Trophoblast cell (in vitro differentiated cells and primary cell): ENCODE results near the gene IPO13.

ENCODE experiments used
- DNase-seq, 2 donors: peaks; one replicate each; pipeline ENCODE4 v3.0.0-alpha.2; 2016
- H2AFZ ChIP-seq: 2 replicates; pipeline ENCODE4 v1.6.1; 2013; ENCODE audit warnings: low read length, moderate library complexity, mild to moderate bottlenecking; ENCODE audit not compliant: insufficient read depth, poor library complexity
- H2AK5ac ChIP-seq: 2 replicates; pipeline ENCODE4 v1.6.1; 2013; ENCODE audit warnings: mild to moderate bottlenecking, low read length
- H2BK120ac ChIP-seq: 2 replicates; pipeline ENCODE4 v1.6.1; 2013; ENCODE audit warnings: low read length, mild to moderate bottlenecking, moderate library complexity; ENCODE audit not compliant: insufficient read depth, poor library complexity
- H2BK12ac ChIP-seq: 2 replicates; pipeline ENCODE4 v1.6.1; 2013; ENCODE audit warnings: mild to moderate bottlenecking, low read length, moderate library complexity
- H2BK5ac ChIP-seq: 2 replicates; pipeline ENCODE4 v1.6.1; 2013; ENCODE audit warnings: low read length, low read depth, moderate library complexity, mild to moderate bottlenecking; ENCODE audit not compliant: poor library complexity
- H3K14ac ChIP-seq: 2 replicates; pipeline ENCODE4 v1.6.1; 2013; ENCODE audit warnings: mild to moderate bottlenecking, low read length
- H3K18ac ChIP-seq: 2 replicates; pipeline ENCODE4 v1.6.1; 2013; ENCODE audit warnings: mild to moderate bottlenecking, low read length
- H3K23ac ChIP-seq: 2 replicates; pipeline ENCODE4 v1.6.1; 2013; ENCODE audit warnings: low read length
- H3K27ac ChIP-seq: 2 replicates; pipeline ENCODE4 v1.5.1; 2013; ENCODE audit warnings: low read depth, mild to moderate bottlenecking, inconsistent platforms, low read length, moderate library complexity
- H3K27me3 ChIP-seq: 2 replicates; pipeline ENCODE4 v1.6.1; 2013; ENCODE audit warnings: inconsistent platforms, mild to moderate bottlenecking, low read length, moderate library complexity; ENCODE audit not compliant: insufficient read depth
- H3K36me3 ChIP-seq, 2 experiments: 1 replicate in 1 of 2; 2 replicates in 1 of 2; pipeline ENCODE4 v1.6.1; 2013; ENCODE audit warnings: low read length in 2 of 2, mild to moderate bottlenecking in 2 of 2, moderate library complexity in 1 of 2; ENCODE audit not compliant: insufficient read depth in 2 of 2, control insufficient read depth in 1 of 2
- H3K4ac ChIP-seq: 2 replicates; pipeline ENCODE4 v1.6.1; 2013; ENCODE audit warnings: low read depth, mild to moderate bottlenecking, low read length, moderate library complexity
- H3K4me1 ChIP-seq, 2 experiments: 1 replicate in 1 of 2; 2 replicates in 1 of 2; pipeline ENCODE4 v1.6.1; 2013; ENCODE audit warnings: low read length in 2 of 2, mild to moderate bottlenecking in 2 of 2, moderate library complexity in 1 of 2; ENCODE audit not compliant: insufficient read depth in 2 of 2, control insufficient read depth in 1 of 2
- H3K4me2 ChIP-seq: 2 replicates; pipeline ENCODE4 v1.6.1; 2013; ENCODE audit warnings: inconsistent platforms, mild to moderate bottlenecking, low read length, moderate library complexity
- H3K4me3 ChIP-seq: 2 replicates; pipeline ENCODE4 v1.5.1; 2013; ENCODE audit warnings: mild to moderate bottlenecking, low read depth, low read length, inconsistent platforms
- H3K79me1 ChIP-seq: one replicate; pipeline ENCODE4 v1.6.1; 2013; ENCODE audit warnings: low read length
- H3K79me2 ChIP-seq: 2 replicates; pipeline ENCODE4 v1.6.1; 2013; ENCODE audit warnings: low read length, mild to moderate bottlenecking; ENCODE audit not compliant: control insufficient read depth, insufficient read depth, poor library complexity
- H3K9ac ChIP-seq: 2 replicates; pipeline ENCODE4 v1.6.1; 2013; ENCODE audit warnings: mild to moderate bottlenecking, low read length
- H3K9me3 ChIP-seq: 2 replicates; pipeline ENCODE4 v1.6.1; 2013; ENCODE audit warnings: low read depth, mild to moderate bottlenecking, control low read depth, inconsistent platforms, low read length; ENCODE audit not compliant: insufficient read depth
- H4K12ac ChIP-seq: 2 replicates; pipeline ENCODE4 v1.6.1; 2013; ENCODE audit warnings: low read depth, mild to moderate bottlenecking, low read length, moderate library complexity
- H4K8ac ChIP-seq: 2 replicates; pipeline ENCODE4 v1.6.1; 2013; ENCODE audit warnings: low read depth, mild to moderate bottlenecking, low read length, moderate library complexity
- H4K91ac ChIP-seq: one replicate; pipeline ENCODE4 v1.6.1; 2013; ENCODE audit warnings: low read depth, mild to moderate bottlenecking, low read length, moderate library complexity
- WGBS: extraction: QIAGEN DNeasy Blood & Tissue Kit; methylation state at CpG from one replicate; pipeline ENCODE4 v1.1.7; 2013; ENCODE audit warnings: missing lambda C conversion rate; ENCODE audit not compliant: insufficient read length, insufficient coverage; ENCODE audit errors: extremely low coverage; 5-methylcytosine and 5-hydroxymethylcytosine counted together

The IPO13 gene

GRCh38 chr1:43975249-43975961 lies 28.7 kb downstream of the IPO13 start:
- H3K27me3 ChIP-seq, result no peaks in the 10 kb centered on the region
- H2AK5ac ChIP-seq, result peak overlapping the region; percentile 33
- H3K36me3 ChIP-seq, result peaks cover 26 to 28% of the 10 kb centered on the region in 2 experiments
- peaks cover 15 to 24% of the 10 kb centered on the region in 2 experiments for H3K4me1 ChIP-seq
- H2BK5ac ChIP-seq, result peak overlapping the region; percentile 68
- peak overlapping the region; percentile 60 for H3K27ac ChIP-seq
- peak overlapping the region; percentile 57 for H2BK120ac ChIP-seq
- H4K91ac ChIP-seq, result peak overlapping the region; percentile 69
- H2AFZ ChIP-seq, result peak overlapping the region; percentile 56
- peak overlapping the region; percentile 98 for H3K4me3 ChIP-seq
- peaks cover 17% of the 10 kb centered on the region for H3K79me1 ChIP-seq
- H3K79me2 ChIP-seq, result peaks cover 18% of the 10 kb centered on the region
- WGBS, result no CpG with 5 or more reads among the region's 34 CpGs
- peak overlapping the region; percentile 97 for H3K4me2 ChIP-seq
- peak overlapping the region; percentile 88 for H3K14ac ChIP-seq
- H3K4ac ChIP-seq, result peak overlapping the region; percentile 41
- peak overlapping the region; percentile 94 for H4K8ac ChIP-seq
- H2BK12ac ChIP-seq, result no peak overlapping the region
- no peak overlapping the region for H3K23ac ChIP-seq
- H3K9ac ChIP-seq, result peak overlapping the region; percentile 89
- H3K9me3 ChIP-seq, result no peaks in the 10 kb centered on the region
- DNase-seq, result peak in 1 of 2 donors; percentile 42
- peak overlapping the region; percentile 89 for H4K12ac ChIP-seq
- H3K18ac ChIP-seq, result peak overlapping the region; percentile 90

GRCh38 chr1:43976045-43976444 lies 29.3 kb downstream of the IPO13 start:
- H2AK5ac ChIP-seq, result no peak overlapping the region
- no peak overlapping the region for H3K23ac ChIP-seq
- H3K4me2 ChIP-seq, result peak overlapping the region; percentile 97
- no peak overlapping the region for H2BK5ac ChIP-seq
- peak overlapping the region; percentile 19 for H4K12ac ChIP-seq
- H3K79me2 ChIP-seq, result peaks cover 18% of the 10 kb centered on the region
- no peak overlapping the region for H3K4me3 ChIP-seq
- H3K4me1 ChIP-seq, result peaks cover 16 to 22% of the 10 kb centered on the region in 2 experiments
- H3K9me3 ChIP-seq, result no peaks in the 10 kb centered on the region
- peak overlapping the region; percentile 33 for H3K18ac ChIP-seq
- WGBS, result no CpG with 5 or more reads among the region's 4 CpGs
- peak overlapping the region; percentile 41 for H3K4ac ChIP-seq
- H3K36me3 ChIP-seq, result peaks cover 28 to 29% of the 10 kb centered on the region in 2 experiments
- H2BK120ac ChIP-seq, result no peak overlapping the region
- no peak overlapping the region for H4K91ac ChIP-seq
- H4K8ac ChIP-seq, result no peak overlapping the region
- peaks cover 17% of the 10 kb centered on the region for H3K79me1 ChIP-seq
- no peak overlapping the region for H2BK12ac ChIP-seq
- no peak for DNase-seq
- no peak overlapping the region for H3K14ac ChIP-seq
- no peak overlapping the region for H2AFZ ChIP-seq
- no peak overlapping the region for H3K27ac ChIP-seq
- H3K27me3 ChIP-seq, result no peaks in the 10 kb centered on the region
- peak overlapping the region; percentile 89 for H3K9ac ChIP-seq

- Histone ChIP-seq H3K27me3 (no peaks in the 10 kb centered on the region), H3K4me1 (peaks cover 16 to 22% of the 10 kb centered on the region in 2 experiments), H2BK12ac (no peak overlapping the region), H4K12ac (no peak overlapping the region), H3K36me3 (peaks cover 35 to 38% of the 10 kb centered on the region in 2 experiments), H3K4me2 (no peak overlapping the region), H3K79me2 (peaks cover 18% of the 10 kb centered on the region), H3K27ac (no peak overlapping the region), H2AFZ (no peak overlapping the region), H3K9me3 (no peaks in the 10 kb centered on the region), H3K23ac (no peak overlapping the region), H2AK5ac (no peak overlapping the region), H4K91ac (no peak overlapping the region), H4K8ac (no peak overlapping the region), H2BK5ac (no peak overlapping the region), H3K79me1 (peaks cover 17% of the 10 kb centered on the region), H3K4ac (no peak overlapping the region), H2BK120ac (no peak overlapping the region), H3K9ac (no peak overlapping the region), H3K14ac (no peak overlapping the region), H3K18ac (no peak overlapping the region), H3K4me3 (peak overlapping the region; percentile 6)
- no peak for DNase-seq
- no CpG with 5 or more reads among the region's 8 CpGs for WGBS
Measured at GRCh38 chr1:43976890-43977289, 30.1 kb downstream of the IPO13 start.

- H3K14ac ChIP-seq, result no peak overlapping the region
- H3K9ac ChIP-seq, result peak overlapping the region; percentile 22
- no peak overlapping the region for H3K4ac ChIP-seq
- H3K36me3 ChIP-seq, result peaks cover 34% of the 10 kb centered on the region in 2 experiments
- no peak overlapping the region for H3K18ac ChIP-seq
- peaks cover 18% of the 10 kb centered on the region for H3K79me2 ChIP-seq
- no peak overlapping the region for H3K4me2 ChIP-seq
- H3K4me1 ChIP-seq, result peaks cover 16 to 22% of the 10 kb centered on the region in 2 experiments
- H4K8ac ChIP-seq, result no peak overlapping the region
- no peak overlapping the region for H2AFZ ChIP-seq
- no peak for DNase-seq
- no peak overlapping the region for H2BK120ac ChIP-seq
- no CpG with 5 or more reads among the region's 9 CpGs for whole genome bisulfite sequencing
- H3K9me3 ChIP-seq, result no peaks in the 10 kb centered on the region
- no peak overlapping the region for H2BK5ac ChIP-seq
- peaks cover 17% of the 10 kb centered on the region for H3K79me1 ChIP-seq
- no peak overlapping the region for H3K23ac ChIP-seq
- H3K27ac ChIP-seq, result no peak overlapping the region
- no peaks in the 10 kb centered on the region for H3K27me3 ChIP-seq
- no peak overlapping the region for H2AK5ac ChIP-seq
- H4K91ac ChIP-seq, result no peak overlapping the region
- H3K4me3 ChIP-seq, result no peak overlapping the region
- no peak overlapping the region for H2BK12ac ChIP-seq
- no peak overlapping the region for H4K12ac ChIP-seq
Measured at GRCh38 chr1:43977376-43978263, 30.9 kb downstream of the IPO13 start.
